ENCODE results near the gene CLDN20. TPM values are rescaled to one million over a fixed set of nuclear protein-coding genes. Genes with fewer than 3 reads are reported as not detected.

CLDN20 gene
- total and polyA plus RNA-seq, 2 of the 4 experiments (the other 2 are of a cell fraction) = not detected

DNA sequence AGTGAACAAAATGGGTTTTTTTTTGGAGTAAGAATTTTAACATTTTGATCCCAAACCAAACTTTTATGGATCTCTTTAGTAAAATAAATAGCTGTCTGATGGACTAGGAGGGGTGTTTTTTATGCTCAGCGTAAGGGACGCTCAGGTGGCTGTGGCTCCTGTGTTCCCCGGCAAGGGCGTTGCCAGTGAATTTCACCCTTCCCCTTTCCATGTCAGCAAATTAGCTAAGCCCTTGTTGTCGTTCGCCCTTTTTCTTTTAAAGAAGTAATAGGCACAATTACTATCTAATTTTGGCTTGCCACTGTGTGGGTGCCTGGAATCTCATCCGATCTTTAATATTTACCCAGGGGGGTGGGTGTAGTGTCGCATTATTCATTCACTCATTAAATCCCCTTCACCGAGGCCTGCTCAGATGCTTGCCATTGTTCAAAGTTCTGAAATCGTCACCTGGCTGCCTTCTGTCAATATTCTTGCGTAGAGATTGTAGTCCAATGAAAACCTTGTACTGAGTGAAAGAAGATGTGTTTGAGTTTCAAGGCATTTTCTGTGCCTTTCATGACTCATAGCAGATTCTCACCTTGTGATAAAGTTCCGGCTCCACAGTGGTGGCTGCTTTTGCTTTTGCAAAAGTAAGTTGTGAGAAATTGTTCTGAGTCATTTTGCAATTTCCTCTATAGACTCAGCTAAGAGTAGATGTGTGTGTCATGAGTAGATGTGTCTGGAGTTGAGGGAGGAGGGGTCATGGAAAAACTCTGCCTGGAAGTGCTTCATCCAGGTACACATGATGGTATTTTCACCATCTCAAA lies 40.0 kb upstream of the CLDN20 start:
- Histone ChIP-seq H4K91ac (ENCODE audit: insufficient read depth, low read depth, low read length) (no peak overlapping the region; the same call in 1 of the 2 replicates), H2AK9ac (replicated peaks; ENCODE audit: low read depth, low read length, poor library complexity) (no peak overlapping the region), H3K18ac (ENCODE audit: low read depth, low read length) (no peak overlapping the region; the same call in 1 of the 2 replicates), H3K36me3 (ENCODE audit: control insufficient read depth, insufficient read depth, low read length) (no peaks in the 10 kb centered on the region), H2BK20ac (ENCODE audit: low read depth, low read length) (no peak overlapping the region), H3K9ac (ENCODE audit: low read depth, low read length) (no peak overlapping the region), H3K4ac (ENCODE audit: low read depth, low read length) (no peak overlapping the region), H2AK5ac (ENCODE audit: low read depth, low read length) (peak overlapping the region; percentile 16; the same call in 1 of the 2 replicates), H3K79me1 (ENCODE audit: low read depth in 1 of 2, low read length in 2 of 2) (no peaks in the 10 kb centered on the region), H3K14ac (replicated peaks; ENCODE audit: low read depth, low read length) (peak overlapping the region; percentile 23; the same call in 1 of the 2 replicates), H3K9me1 (ENCODE audit: insufficient read depth, low read length) (peaks cover 5% of the 10 kb centered on the region; the same call in 1 of the 2 replicates), H4K5ac (ENCODE audit: low read depth, low read length) (no peak overlapping the region), H3K4me2 (ENCODE audit: low read depth, low read length) (peak overlapping the region; percentile 53; the same call in 1 of the 2 replicates), H3K27ac (ENCODE audit: insufficient read depth, low read length) (no peak overlapping the region), H3K4me3 (ENCODE audit: insufficient read depth, low read depth, low read length) (no peak overlapping the region), H4K8ac (ENCODE audit: low read depth in 2 of 2, low read length in 2 of 2) (peak overlapping the region in 1 of 2 experiments; percentile 26; a peak in 2 of 4 replicates), H3K56ac (ENCODE audit: extremely low read depth, insufficient read depth, low read length) (no peak overlapping the region), H2BK120ac (ENCODE audit: low read depth, low read length) (peak overlapping the region; percentile 49; the same call in 1 of the 2 replicates), H4K20me1 (ENCODE audit: insufficient read depth, low read length) (no peaks in the 10 kb centered on the region), H3K9me3 (ENCODE audit: control insufficient read depth, insufficient read depth, low read length) (peaks cover 2% of the 10 kb centered on the region; the same call in 1 of the 2 replicates), H3K23ac (ENCODE audit: low read depth, low read length) (no peak overlapping the region), H2BK15ac (ENCODE audit: low read depth, low read length) (peak overlapping the region; percentile 22; the same call in 1 of the 3 replicates), H2AFZ (replicated peaks; ENCODE audit: low read length, poor library complexity) (no peak overlapping the region), H2BK5ac (ENCODE audit: low read depth, low read length, poor library complexity, severe bottlenecking) (peak overlapping the region; percentile 25), H3K4me1 (ENCODE audit: control insufficient read depth, insufficient read depth, low read length) (peaks cover 12% of the 10 kb centered on the region), H3K27me3 (ENCODE audit: control insufficient read depth, insufficient read depth, low read length) (no peaks in the 10 kb centered on the region)
- ChIA-PET POLR2A (ENCODE audit: unreplicated experiment) (no interaction called here), CTCF (interaction anchor here (0.6 to 1.5 kb wide), 3 partner anchors 11 to 325 kb away, joined by 3 read pairs; no protein-coding TSS in a partner anchor)
- DNase-seq (peak; percentile 95), ATAC-seq (ENCODE audit: low read depth) (peak; percentile 91)
- WGBS, 2 experiments (ENCODE audit: extremely low coverage in 2 of 2, insufficient read length in 1 of 2) = no CpG with 5 or more reads among the region's 12 CpGs
- intact Hi-C loops (cut with micrococcal nuclease) = no loop called here
- dilution Hi-C loops (cut with HindIII; ENCODE audit: low sequenced_read_pairs, unreplicated experiment) = no loop called here
- BruUV-seq (replicated peaks) = no TSS peak
- in situ Hi-C loops (cut with MboI; ENCODE audit: low sequenced_read_pairs) = no loop called here
- peak; percentile 12; the same call in 1 of the 2 replicates for TF ChIP-seq BHLHE40 (IDR thresholded peaks at IDR 0.05; ENCODE audit: low read depth, low read length)
- TF ChIP-seq SMC3 (IDR thresholded peaks at IDR 0.05; ENCODE audit: low read depth, low read length) = no peak
- peak; percentile 86 for TF ChIP-seq FOS (IDR thresholded peaks at IDR 0.05; ENCODE audit: low read depth, low read length)
- no peak for TF ChIP-seq MXI1 (IDR thresholded peaks at IDR 0.05; ENCODE audit: borderline replicate concordance, low read depth, low read length)
- no peak for TF ChIP-seq RFX5 (IDR thresholded peaks at IDR 0.05; ENCODE audit: low read depth, low read length)
- no peak for TF ChIP-seq RAD21 (IDR thresholded peaks at IDR 0.05; ENCODE audit: low read length)
- TF ChIP-seq, protein P1, sequence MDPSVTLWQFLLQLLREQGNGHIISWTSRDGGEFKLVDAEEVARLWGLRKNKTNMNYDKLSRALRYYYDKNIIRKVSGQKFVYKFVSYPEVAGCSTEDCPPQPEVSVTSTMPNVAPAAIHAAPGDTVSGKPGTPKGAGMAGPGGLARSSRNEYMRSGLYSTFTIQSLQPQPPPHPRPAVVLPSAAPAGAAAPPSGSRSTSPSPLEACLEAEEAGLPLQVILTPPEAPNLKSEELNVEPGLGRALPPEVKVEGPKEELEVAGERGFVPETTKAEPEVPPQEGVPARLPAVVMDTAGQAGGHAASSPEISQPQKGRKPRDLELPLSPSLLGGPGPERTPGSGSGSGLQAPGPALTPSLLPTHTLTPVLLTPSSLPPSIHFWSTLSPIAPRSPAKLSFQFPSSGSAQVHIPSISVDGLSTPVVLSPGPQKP (IDR thresholded peaks at IDR 0.05; ENCODE audit: borderline replicate concordance, low read depth, low read length) = no peak
- TF ChIP-seq, protein P2, sequence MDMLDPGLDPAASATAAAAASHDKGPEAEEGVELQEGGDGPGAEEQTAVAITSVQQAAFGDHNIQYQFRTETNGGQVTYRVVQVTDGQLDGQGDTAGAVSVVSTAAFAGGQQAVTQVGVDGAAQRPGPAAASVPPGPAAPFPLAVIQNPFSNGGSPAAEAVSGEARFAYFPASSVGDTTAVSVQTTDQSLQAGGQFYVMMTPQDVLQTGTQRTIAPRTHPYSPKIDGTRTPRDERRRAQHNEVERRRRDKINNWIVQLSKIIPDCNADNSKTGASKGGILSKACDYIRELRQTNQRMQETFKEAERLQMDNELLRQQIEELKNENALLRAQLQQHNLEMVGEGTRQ (IDR thresholded peaks at IDR 0.05; ENCODE audit: low read depth, low read length) = peak; percentile 22; the same call in 1 of the 2 replicates
- TF ChIP-seq, protein P3, sequence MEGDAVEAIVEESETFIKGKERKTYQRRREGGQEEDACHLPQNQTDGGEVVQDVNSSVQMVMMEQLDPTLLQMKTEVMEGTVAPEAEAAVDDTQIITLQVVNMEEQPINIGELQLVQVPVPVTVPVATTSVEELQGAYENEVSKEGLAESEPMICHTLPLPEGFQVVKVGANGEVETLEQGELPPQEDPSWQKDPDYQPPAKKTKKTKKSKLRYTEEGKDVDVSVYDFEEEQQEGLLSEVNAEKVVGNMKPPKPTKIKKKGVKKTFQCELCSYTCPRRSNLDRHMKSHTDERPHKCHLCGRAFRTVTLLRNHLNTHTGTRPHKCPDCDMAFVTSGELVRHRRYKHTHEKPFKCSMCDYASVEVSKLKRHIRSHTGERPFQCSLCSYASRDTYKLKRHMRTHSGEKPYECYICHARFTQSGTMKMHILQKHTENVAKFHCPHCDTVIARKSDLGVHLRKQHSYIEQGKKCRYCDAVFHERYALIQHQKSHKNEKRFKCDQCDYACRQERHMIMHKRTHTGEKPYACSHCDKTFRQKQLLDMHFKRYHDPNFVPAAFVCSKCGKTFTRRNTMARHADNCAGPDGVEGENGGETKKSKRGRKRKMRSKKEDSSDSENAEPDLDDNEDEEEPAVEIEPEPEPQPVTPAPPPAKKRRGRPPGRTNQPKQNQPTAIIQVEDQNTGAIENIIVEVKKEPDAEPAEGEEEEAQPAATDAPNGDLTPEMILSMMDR (conservative IDR thresholded peaks at IDR 0.05; ENCODE audit: low read depth, low read length) = no peak
- no peak for TF ChIP-seq MAZ (IDR thresholded peaks at IDR 0.05; ENCODE audit: borderline replicate concordance, low read depth, low read length)
- TF ChIP-seq RCOR1 (IDR thresholded peaks at IDR 0.05; ENCODE audit: insufficient replicate concordance, low read length) = no peak
- no peak for TF ChIP-seq POLR2A (IDR thresholded peaks at IDR 0.05; ENCODE audit: low read depth, low read length)
- TF ChIP-seq NFE2L2 (IDR thresholded peaks at IDR 0.05; ENCODE audit: low read depth, low read length) = no peak
- peak; percentile 90 for TF ChIP-seq CEBPB (IDR thresholded peaks at IDR 0.05; ENCODE audit: low read depth, low read length)

Data from IMR-90 (cell line).